Measurements from ENCODE around the gene PDLIM5.
"Not testable (repeated sequence)": the region's sequence is repeated elsewhere in the genome, so short reads cannot be mapped to it uniquely, and the experiment has no call there.

Gene PDLIM5

DNA sequence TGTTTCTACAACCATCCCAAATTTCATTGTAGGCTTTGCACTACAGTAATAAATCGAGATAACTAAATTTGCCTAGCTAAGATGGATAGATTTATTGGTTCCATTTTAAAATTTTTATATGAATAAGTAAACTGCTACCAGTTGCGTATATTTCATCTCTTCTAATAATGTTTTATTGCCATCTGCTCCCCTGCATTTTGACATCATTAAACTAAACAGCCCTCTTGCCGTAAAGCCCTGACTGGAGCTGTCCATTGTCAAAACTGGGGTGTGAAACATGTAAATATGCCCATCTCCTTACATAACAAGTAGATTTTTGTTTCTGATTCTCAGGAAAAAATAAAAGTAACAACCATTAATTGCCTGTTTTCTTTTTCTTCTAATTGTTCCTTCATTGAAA is 175.2 kb downstream of the PDLIM5 start:
- DNase-seq (ENCODE audit: insufficient read length) (no peak), FAIRE-seq (no peak)
- TF ChIP-seq POLR2A (IDR thresholded peaks at IDR 0.05; ENCODE audit: low read depth, low read length) (no peak), TAF1 (IDR thresholded peaks at IDR 0.05; ENCODE audit: borderline replicate concordance, low read depth, low read length) (no peak), POLR2AphosphoS5 (IDR thresholded peaks at IDR 0.05; ENCODE audit: low read depth, low read length) (no peak)

DNA sequence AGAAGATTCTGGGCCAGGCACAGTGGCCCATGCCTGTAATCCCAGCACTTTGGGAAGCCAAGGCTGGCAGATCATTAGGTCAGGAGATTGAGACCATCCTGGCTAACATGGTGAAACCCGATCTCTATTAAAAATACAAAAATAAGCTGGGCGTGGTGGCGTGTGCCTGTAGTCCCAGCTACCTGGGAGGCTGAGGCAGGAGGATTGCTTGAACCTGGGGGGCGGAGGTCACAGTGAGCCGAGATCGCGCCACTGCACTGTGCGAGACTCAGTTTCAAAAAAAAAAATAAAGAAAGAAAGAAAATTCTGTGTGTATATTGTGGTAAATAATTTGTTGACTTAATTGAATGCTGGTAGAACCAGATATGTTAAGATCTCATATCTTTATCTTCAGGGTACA is 177.3 kb downstream of the PDLIM5 start:
- DNase-seq (ENCODE audit: insufficient read length); FAIRE-seq: not testable (repeated sequence)

GRCh38 chr4:94629837-94630236 is 178.1 kb downstream of the PDLIM5 start:
- DNase-seq (ENCODE audit: insufficient read length) (no peak), FAIRE-seq (peak; percentile 5)
- no peak for TF ChIP-seq TAF1 (IDR thresholded peaks at IDR 0.05; ENCODE audit: borderline replicate concordance, low read depth, low read length)
- no peak for TF ChIP-seq POLR2A (IDR thresholded peaks at IDR 0.05; ENCODE audit: low read depth, low read length)
- no peak for TF ChIP-seq POLR2AphosphoS5 (IDR thresholded peaks at IDR 0.05; ENCODE audit: low read depth, low read length)

- DNase-seq (ENCODE audit: insufficient read length) (no peak), FAIRE-seq (peak; percentile 27)
- TF ChIP-seq POLR2A (IDR thresholded peaks at IDR 0.05; ENCODE audit: low read depth, low read length) (no peak), TAF1 (IDR thresholded peaks at IDR 0.05; ENCODE audit: borderline replicate concordance, low read depth, low read length) (no peak), POLR2AphosphoS5 (IDR thresholded peaks at IDR 0.05; ENCODE audit: low read depth, low read length) (no peak)
Observed at GRCh38 chr4:94634271-94634670, 182.5 kb downstream of the PDLIM5 start.

GRCh38 chr4:94635177-94635576 is 183.4 kb downstream of the PDLIM5 start:
- DNase-seq (ENCODE audit: insufficient read length): no peak
- no peak for TF ChIP-seq TAF1 (IDR thresholded peaks at IDR 0.05; ENCODE audit: borderline replicate concordance, low read depth, low read length)
- no peak for TF ChIP-seq POLR2AphosphoS5 (IDR thresholded peaks at IDR 0.05; ENCODE audit: low read depth, low read length)
- TF ChIP-seq POLR2A (IDR thresholded peaks at IDR 0.05; ENCODE audit: low read depth, low read length): no peak

DNA sequence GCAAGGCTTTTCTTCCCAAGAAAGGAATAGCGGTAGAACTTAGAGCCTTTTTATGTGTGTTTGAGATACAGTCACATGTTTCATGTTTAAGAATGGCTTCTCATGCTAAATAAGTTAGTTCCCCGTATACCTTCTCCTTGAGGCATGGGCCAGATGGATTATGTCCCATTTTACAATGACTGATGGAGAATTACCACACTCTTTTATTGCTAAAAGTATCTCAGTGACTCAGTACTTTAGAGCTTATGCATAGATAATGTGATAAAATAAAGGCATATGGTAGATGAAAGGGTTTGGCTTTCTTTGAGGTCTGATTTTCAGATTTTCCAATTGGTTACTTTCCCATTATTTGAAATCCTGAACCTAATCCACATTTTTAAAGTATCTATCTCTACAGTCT is 184.3 kb downstream of the PDLIM5 start:
- TF ChIP-seq POLR2A (IDR thresholded peaks at IDR 0.05; ENCODE audit: low read depth, low read length) (no peak), TAF1 (IDR thresholded peaks at IDR 0.05; ENCODE audit: borderline replicate concordance, low read depth, low read length) (no peak), POLR2AphosphoS5 (IDR thresholded peaks at IDR 0.05; ENCODE audit: low read depth, low read length) (no peak)
- DNase-seq (ENCODE audit: insufficient read length) (no peak), FAIRE-seq (peak; percentile 5)

More at GRCh38 chr4:94635177-94635576, 183.4 kb downstream of the PDLIM5 start:
- no peak for FAIRE-seq

DNA sequence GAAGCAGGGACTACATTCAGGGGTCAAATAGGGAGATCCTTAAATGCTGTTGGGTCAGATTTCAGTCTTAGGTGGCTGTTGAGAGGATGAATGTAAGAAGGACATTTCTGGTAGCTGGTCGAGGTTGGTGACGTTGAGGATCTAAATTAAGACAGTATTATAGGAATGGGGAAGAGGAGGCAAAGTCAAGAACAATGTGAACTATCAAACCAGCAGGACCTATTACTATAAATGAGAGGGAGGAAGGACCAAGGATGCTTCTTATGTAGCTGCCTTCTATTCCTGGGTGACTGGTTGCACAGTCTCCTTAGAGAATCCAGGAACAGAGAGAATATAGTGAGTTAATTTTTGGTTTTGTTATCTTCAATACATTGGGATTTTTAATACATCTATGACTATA is 187.6 kb downstream of the PDLIM5 start:
- FAIRE-seq: no peak
- TF ChIP-seq POLR2A (IDR thresholded peaks at IDR 0.05; ENCODE audit: low read depth, low read length): no peak
- no peak for TF ChIP-seq POLR2AphosphoS5 (IDR thresholded peaks at IDR 0.05; ENCODE audit: low read depth, low read length)
- TF ChIP-seq TAF1 (IDR thresholded peaks at IDR 0.05; ENCODE audit: borderline replicate concordance, low read depth, low read length): no peak
- DNase-seq (ENCODE audit: insufficient read length): no peak

DNA sequence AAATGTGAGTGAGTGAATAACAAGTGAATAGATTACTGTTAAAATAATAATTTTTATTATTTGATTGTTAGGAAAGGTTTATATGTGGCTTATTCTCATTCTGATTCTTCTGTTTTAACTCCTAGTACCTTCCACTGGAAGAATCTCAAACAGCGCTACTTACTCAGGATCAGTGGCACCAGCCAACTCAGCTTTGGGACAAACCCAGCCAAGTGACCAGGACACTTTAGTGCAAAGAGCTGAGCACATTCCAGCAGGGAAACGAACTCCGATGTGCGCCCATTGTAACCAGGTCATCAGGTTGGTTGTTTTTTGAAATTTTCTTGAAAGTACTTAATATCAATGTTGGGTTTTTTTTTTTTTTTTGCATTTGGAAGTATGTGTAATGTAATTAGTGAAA is 188.4 kb downstream of the PDLIM5 start:
- no peak for DNase-seq (ENCODE audit: insufficient read length)
- FAIRE-seq: no peak
- TF ChIP-seq POLR2A (IDR thresholded peaks at IDR 0.05; ENCODE audit: low read depth, low read length) (no peak), TAF1 (IDR thresholded peaks at IDR 0.05; ENCODE audit: borderline replicate concordance, low read depth, low read length) (no peak), POLR2AphosphoS5 (IDR thresholded peaks at IDR 0.05; ENCODE audit: low read depth, low read length) (no peak)

DNA sequence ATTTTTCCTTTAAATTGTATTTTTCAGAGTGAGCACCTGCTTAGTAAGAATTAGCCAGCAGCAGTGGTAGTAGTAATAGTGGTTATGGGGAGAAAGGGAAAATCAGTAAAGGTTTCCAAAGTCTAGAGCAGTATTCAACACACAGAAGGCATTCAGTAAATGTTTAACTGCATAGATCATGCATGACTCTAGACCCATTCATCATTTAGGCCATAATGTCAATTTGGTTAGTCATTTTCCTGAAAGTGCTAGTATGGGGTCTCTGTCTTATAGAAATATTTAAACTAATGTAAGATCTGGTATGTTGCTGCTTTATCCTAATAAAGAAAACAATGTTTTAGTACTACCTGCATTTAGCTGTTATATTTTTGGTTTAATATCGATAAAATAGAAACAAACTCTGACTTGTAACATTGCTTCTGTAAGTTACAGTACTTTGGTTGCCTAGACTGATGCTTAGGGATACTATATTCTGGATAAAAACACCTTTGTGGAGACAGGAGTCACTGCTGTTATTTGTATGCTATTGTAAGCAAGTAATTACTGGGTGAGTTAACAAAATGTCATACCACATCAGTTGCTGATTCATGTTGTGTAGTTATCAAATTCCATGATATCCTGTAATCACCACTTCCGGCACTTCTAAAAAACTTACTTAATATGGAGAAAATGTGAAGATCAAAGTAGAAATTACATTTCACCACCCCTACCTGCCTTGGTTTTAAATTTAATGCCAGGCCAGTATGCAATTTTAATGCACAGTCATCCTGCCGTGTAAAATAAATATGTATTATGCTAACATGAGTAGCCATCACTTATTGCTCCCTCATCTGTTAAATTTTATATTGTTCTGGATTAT is 190.2 kb downstream of the PDLIM5 start:
- FAIRE-seq: no peak
- DNase-seq (ENCODE audit: insufficient read length): no peak
- TF ChIP-seq POLR2A (IDR thresholded peaks at IDR 0.05; ENCODE audit: low read depth, low read length) (no peak), TAF1 (IDR thresholded peaks at IDR 0.05; ENCODE audit: borderline replicate concordance, low read depth, low read length) (no peak)

DNA sequence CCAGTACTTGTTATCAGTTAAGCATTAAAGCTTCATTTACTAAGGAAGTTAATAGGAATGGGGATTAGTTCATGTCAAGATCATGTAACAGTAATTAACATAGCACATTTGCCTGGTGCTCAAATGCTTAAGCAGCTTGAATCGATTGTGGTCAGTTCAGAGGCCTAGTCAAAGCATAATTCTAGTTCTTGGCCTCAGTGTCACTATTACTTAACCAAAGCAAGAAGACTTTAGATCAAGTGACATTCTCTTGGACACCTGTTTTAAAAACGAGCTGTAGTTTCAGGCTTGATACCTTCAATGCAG is 190.8 kb downstream of the PDLIM5 start:
- FAIRE-seq: no peak
- no peak for TF ChIP-seq TAF1 (IDR thresholded peaks at IDR 0.05; ENCODE audit: borderline replicate concordance, low read depth, low read length)

DNA sequence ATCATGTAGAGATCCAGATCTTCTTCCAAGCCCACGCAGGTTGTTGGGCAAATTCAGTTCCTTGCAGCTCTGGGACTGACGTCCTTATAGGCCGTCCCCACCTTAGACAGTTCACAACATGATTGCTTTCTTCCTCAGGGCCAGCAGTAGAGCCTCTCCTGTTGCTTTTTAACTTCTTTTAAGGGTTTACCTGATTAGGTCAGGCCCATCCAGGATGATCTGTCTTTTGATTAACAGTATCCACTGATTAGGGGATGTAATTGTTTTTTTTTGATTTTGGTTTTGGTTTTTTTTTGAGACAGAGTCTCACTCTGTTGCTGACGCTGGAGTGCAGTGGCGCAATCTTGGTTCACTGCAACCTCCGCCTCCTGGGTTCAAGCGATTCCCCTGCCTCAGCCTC is 197.0 kb downstream of the PDLIM5 start:
- no peak for FAIRE-seq
- TF ChIP-seq POLR2AphosphoS5 (IDR thresholded peaks at IDR 0.05; ENCODE audit: low read depth, low read length) (no peak), POLR2A (IDR thresholded peaks at IDR 0.05; ENCODE audit: low read depth, low read length) (no peak), TAF1 (IDR thresholded peaks at IDR 0.05; ENCODE audit: borderline replicate concordance, low read depth, low read length) (no peak)
- DNase-seq (ENCODE audit: insufficient read length): no peak

More for the DNA sequence above, 190.8 kb downstream of the PDLIM5 start:
- no peak for DNase-seq (ENCODE audit: insufficient read length)

DNA sequence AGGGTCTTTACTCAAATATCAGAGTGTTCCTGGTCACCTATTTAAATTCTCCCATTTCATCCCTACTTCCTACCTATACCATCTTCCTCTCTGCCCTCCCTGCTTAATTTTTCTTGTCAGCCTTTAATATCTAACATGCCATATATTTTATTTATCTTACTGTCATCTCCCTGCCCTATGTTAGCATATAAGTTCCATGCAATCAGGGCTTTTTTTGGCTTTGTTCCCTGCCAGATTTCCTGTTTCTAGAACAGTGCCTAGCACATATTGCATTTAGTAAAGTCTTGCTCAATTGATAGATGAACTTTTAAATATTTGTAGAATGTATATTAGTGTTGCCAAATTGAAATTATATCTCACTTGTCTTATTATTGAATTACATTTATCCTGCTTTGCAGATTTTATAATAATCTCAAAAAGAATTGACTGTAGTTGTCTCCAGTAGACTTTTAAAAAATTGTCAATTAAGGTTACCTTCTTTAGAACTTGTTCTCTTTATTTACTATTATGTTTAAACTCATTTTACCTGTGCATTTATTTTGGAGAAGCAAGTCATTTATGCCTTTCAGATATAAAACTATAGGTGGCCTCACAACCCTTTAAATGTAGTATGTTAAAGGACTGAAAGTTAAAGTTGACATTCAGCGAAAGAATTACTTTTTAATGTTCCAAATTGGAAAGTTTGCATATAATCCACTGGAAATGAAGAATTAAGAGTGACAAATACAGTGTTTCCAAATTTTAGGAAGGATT is 197.8 kb downstream of the PDLIM5 start:
- DNase-seq (ENCODE audit: insufficient read length): no peak
- TF ChIP-seq POLR2AphosphoS5 (IDR thresholded peaks at IDR 0.05; ENCODE audit: low read depth, low read length) (no peak), TAF1 (IDR thresholded peaks at IDR 0.05; ENCODE audit: borderline replicate concordance, low read depth, low read length) (no peak), POLR2A (IDR thresholded peaks at IDR 0.05; ENCODE audit: low read depth, low read length) (no peak)
- FAIRE-seq: no peak

All from GM12892 (cell line).